Lower leg skin (tissue), 4 donors: ENCODE measurements around the gene BAZ1B. TPM values are rescaled to one million over a fixed set of nuclear protein-coding genes. Genes with fewer than 3 reads are reported as not detected.

Experiments used
- DNase-seq, 2 donors: peaks; one replicate each; pipeline ENCODE4 v3.0.0-alpha.2; 2019; ENCODE audit warnings: low spot score in 2 of 2
- H3K4me3 ChIP-seq: fragments of 200-600 bp; sonication (generic); 2 replicates; pipeline ENCODE4 v1.5.1; 2017; ENCODE audit warnings: mild to moderate bottlenecking, low read depth; ENCODE audit not compliant: poor library complexity, severe bottlenecking
- POLR2A ChIP-seq, 2 donors: fragments of 450-650 bp; IDR thresholded peaks; one replicate each; pipeline ENCODE4 v1.6.1; 2016 to 2017; ENCODE audit warnings: antibody characterized with exemption in 2 of 2, mild to moderate bottlenecking in 1 of 2, moderate library complexity in 1 of 2
- WGBS, 2 donors: methylation state at CpG; one replicate each; pipeline ENCODE4 v1.1.5; 2018; 5-methylcytosine and 5-hydroxymethylcytosine counted together
- intact Hi-C: fragments of 100-400 bp; cut with DNase I; formaldehyde crosslinking; loops from one replicate; pipeline ENCODE4 v1.15.0; 2023; ENCODE audit warnings: low total_unique reads
- total RNA-seq, 4 donors: library from RNA; depleted of rRNA; stranded (reverse); fragments of >200 nt; gene quantifications; one replicate each; pipeline ENCODE4 v1.1.0, GENCODE V29; 2016
- TF ChIP-seq, protein P1 (sequence below), 3 donors: fragments of 450-650 bp; IDR thresholded peaks; one replicate each; pipeline ENCODE4 v1.5.1; 2016; ENCODE audit warnings: antibody characterized with exemption in 3 of 3, mild to moderate bottlenecking in 3 of 3, moderate library complexity in 2 of 3

The BAZ1B gene
- total RNA-seq, 4 donors from 2014 or later = 22.6 to 33.6 (median 28.8) TPM

DNA sequence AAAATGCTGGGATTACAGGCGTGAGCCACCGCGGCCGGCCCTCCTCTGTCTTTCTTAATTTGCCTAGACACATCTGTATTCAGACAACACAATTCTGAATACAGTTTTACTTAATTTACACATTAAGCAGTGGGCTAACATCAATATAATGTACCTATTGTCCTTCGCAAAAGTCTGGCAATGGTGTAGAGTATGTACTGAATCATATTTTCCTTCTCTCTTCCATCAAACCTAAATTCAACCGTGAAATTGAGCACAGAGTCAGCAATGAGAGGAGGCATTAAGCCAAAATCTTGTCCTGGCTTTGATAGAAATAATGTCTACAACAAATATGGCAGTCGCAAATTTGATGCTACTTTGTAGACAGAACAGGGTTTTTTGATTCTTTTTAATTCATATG, 58.1 kb downstream of the BAZ1B start:
- DNase-seq = no peak
- 93% methylated on average over 7 of the region's 7 CpGs for WGBS, 2 donors
- intact Hi-C loops = loop anchor here (10.0 kb wide), 1 partner anchor 181 kb away; no protein-coding TSS in a partner anchor
- H3K4me3 ChIP-seq = no peak overlapping the region
- TF ChIP-seq POLR2A (IDR thresholded peaks at IDR 0.05) = no peak
- TF ChIP-seq, protein P1, sequence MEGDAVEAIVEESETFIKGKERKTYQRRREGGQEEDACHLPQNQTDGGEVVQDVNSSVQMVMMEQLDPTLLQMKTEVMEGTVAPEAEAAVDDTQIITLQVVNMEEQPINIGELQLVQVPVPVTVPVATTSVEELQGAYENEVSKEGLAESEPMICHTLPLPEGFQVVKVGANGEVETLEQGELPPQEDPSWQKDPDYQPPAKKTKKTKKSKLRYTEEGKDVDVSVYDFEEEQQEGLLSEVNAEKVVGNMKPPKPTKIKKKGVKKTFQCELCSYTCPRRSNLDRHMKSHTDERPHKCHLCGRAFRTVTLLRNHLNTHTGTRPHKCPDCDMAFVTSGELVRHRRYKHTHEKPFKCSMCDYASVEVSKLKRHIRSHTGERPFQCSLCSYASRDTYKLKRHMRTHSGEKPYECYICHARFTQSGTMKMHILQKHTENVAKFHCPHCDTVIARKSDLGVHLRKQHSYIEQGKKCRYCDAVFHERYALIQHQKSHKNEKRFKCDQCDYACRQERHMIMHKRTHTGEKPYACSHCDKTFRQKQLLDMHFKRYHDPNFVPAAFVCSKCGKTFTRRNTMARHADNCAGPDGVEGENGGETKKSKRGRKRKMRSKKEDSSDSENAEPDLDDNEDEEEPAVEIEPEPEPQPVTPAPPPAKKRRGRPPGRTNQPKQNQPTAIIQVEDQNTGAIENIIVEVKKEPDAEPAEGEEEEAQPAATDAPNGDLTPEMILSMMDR (IDR thresholded peaks at IDR 0.05) = no peak

DNA sequence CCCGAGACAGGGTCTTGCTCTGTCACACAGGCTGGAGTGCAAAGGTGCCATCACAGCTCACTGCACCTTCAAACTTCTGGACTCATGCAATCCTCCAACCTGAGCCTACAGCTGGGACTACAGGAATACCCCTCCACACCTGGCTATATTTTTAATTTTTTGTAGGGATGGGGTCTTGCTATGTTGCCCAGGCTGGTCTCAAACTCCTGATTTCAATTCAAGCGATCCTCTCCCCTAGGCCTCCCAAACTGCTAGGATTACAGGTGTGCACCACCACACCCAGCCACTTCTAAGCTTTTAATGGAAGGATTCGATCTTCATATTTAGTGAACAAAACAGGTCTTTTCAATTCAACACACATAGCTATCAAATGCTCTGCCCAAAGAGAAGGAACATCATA, 58.8 kb downstream of the BAZ1B start:
- H3K4me3 ChIP-seq = no peak overlapping the region
- 95 to 97% methylated on average over 3 of the region's 3 CpGs for WGBS, 2 donors
- no peak for TF ChIP-seq POLR2A (IDR thresholded peaks at IDR 0.05)
- TF ChIP-seq, protein P1 (IDR thresholded peaks at IDR 0.05) = no peak
- no peak for DNase-seq
- intact Hi-C loops = loop anchor here (10.0 kb wide), 1 partner anchor 182 kb away; no protein-coding TSS in a partner anchor

DNA sequence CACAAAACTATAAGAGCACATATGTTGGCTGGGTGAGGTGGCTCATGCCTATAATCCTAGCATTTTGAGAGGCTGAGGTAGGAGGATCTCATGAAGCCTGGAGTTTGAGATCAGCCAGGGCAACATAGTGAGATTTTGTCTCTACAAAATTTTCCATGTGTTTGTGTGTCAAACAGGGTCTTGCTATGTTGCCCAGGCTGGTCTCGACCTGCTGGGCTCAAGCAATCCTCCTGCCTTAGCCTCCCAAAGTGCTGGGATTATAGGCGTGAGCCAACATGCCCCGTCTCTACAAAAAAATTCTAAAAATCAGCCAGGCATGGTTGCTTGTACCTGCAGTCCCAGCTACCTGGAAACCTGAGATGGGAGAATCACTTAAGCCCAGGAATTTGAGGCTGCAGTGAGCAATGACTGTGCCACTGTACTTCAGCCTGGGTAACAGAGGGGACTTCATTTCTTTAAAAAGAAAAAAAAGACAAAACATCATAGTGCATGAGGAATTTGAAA, 60.3 kb downstream of the BAZ1B start:
- H3K4me3 ChIP-seq = no peak overlapping the region
- no peak for DNase-seq
- no peak for TF ChIP-seq POLR2A (IDR thresholded peaks at IDR 0.05)
- TF ChIP-seq, protein P1 (IDR thresholded peaks at IDR 0.05) = no peak
- 98% methylated on average over 3 of the region's 3 CpGs for WGBS, 2 donors
- intact Hi-C loops = loop anchor here (10.0 kb wide), 1 partner anchor 183 kb away; no protein-coding TSS in a partner anchor

DNA sequence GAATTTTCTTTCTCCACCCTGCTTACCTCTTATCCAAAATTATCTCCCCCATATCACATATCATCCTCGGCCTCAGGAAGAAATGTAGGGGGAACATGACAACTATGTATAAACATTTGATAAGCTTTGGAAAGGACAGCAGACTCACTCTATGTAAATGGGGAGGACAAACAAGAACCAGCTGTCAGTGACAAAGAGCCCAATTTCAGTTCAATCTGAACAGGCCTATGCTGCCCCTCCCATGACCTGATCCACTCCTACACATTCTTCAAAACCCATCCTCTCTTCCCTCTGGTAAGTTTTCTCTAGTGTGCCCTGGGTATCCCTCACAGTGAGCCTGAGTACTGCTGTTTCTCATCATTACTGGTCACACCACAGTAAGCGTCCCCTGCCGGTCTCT, 67.7 kb downstream of the BAZ1B start:
- 88 to 89% methylated on average over 3 of the region's 3 CpGs for WGBS, 2 donors
- TF ChIP-seq, protein P1 (IDR thresholded peaks at IDR 0.05) = no peak
- no peak for TF ChIP-seq POLR2A (IDR thresholded peaks at IDR 0.05)
- intact Hi-C loops = no loop called here
- DNase-seq = no peak
- H3K4me3 ChIP-seq = no peak overlapping the region

DNA sequence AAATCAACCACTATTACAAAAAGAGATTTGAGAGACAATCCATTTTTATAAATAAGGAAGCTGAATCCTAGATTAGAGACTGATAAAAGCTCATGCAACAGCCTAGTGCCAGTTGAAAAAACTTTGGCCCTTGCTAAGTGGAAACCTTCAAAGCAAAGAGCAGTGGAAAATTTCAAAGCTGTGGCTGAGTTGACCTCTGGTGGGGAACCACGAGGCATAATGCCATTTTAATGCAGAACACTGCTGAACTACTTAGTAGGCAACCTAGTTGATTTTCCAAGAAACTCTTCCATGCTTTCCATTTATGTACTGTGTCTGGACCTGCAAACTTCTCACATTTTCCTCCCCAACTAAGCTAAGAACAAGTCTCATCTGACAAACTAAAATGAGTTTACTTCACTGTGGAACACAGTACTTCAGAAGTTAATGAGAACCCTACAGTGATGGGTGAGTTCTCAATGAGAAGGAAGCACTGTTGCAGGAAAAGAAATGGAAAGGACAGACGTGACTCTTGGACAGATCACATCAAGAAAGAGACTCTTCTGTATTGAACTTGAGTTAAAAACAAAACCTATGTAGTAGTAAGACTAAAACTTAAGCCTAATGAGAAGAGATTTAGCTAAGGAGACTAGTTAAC, 69.0 kb downstream of the BAZ1B start:
- TF ChIP-seq, protein P1 (IDR thresholded peaks at IDR 0.05) = no peak
- TF ChIP-seq POLR2A (IDR thresholded peaks at IDR 0.05) = no peak
- intact Hi-C loops = no loop called here
- DNase-seq = no peak
- H3K4me3 ChIP-seq = no peak overlapping the region
- 34 to 44% methylated on average over 2 of the region's 2 CpGs for WGBS, 2 donors
